OCI-LY3 (cell line): Measurements from ENCODE around the gene ATP8B1.

Experiments
- CTCF ChIP-seq: fragments of 200-600, 300-600 bp; sonication (generic); IDR thresholded peaks from 2 replicates; pipeline ENCODE4 v1.5.1; 2014; ENCODE audit warnings: antibody characterized with exemption, low read length, low read depth
- EZH2phosphoT487 ChIP-seq: fragments of 200-600 bp; shearing (Covaris generic); IDR thresholded peaks from 2 replicates; pipeline ENCODE4 v1.6.1; 2018; ENCODE audit warnings: antibody characterized with exemption, mixed run types, low read depth

- TF ChIP-seq CTCF (no peak), EZH2phosphoT487 (no peak)
These were observed 74.1 kb downstream of the ATP8B1 start for GRCh38 chr18:57728941-57729511.
